M059J (cell line): ENCODE results near the gene EVC. TPM values are rescaled to one million over a fixed set of nuclear protein-coding genes. Genes with fewer than 3 reads are reported as not detected.
"Not testable (repeated sequence)": the region's sequence is repeated elsewhere in the genome, so short reads cannot be mapped to it uniquely, and the experiment has no call there.

Source experiments
- DNase-seq: peaks from one replicate; pipeline ENCODE4 v3.0.0-alpha.2; 2012; ENCODE audit warnings: low read depth
- total RNA-seq: library from RNA; depleted of rRNA; stranded (reverse); fragments of >200 nt; shearing (Covaris generic); gene quantifications from 2 replicates; pipeline ENCODE4 v1.2.3, GENCODE V29; 2014

The EVC gene
- total RNA-seq, 1 experiment from 2014 or later = 14.5 TPM

- DNase-seq = peak; percentile 70
Measured at GRCh38 chr4:5812506-5813229, 101.7 kb downstream of the EVC start.

- DNase-seq = no peak
Measured at GRCh38 chr4:5813882-5814255, 102.9 kb downstream of the EVC start.

- DNase-seq = no peak
Measured at GRCh38 chr4:5814421-5814820, 103.4 kb downstream of the EVC start.

- DNase-seq = no peak
Measured at GRCh38 chr4:5815641-5816040, 104.6 kb downstream of the EVC start.

GRCh38 chr4:5816101-5816500 is 105.1 kb downstream of the EVC start:
- DNase-seq = no peak

- DNase-seq = no peak
Measured at GRCh38 chr4:5816851-5817375, 105.9 kb downstream of the EVC start.

- no peak for DNase-seq
Measured at GRCh38 chr4:5821665-5822358, 110.8 kb downstream of the EVC start.

- DNase-seq = no peak
Measured at GRCh38 chr4:5822619-5823018, 111.6 kb downstream of the EVC start.

- DNase-seq = no peak
Measured at GRCh38 chr4:5823542-5824211, 112.7 kb downstream of the EVC start.

- DNase-seq = no peak
Measured at GRCh38 chr4:5824227-5824626, 113.2 kb downstream of the EVC start.

GRCh38 chr4:5824635-5825034 is 113.6 kb downstream of the EVC start:
- peak; percentile 36 for DNase-seq

- DNase-seq = no peak
Measured at GRCh38 chr4:5825321-5826041, 114.5 kb downstream of the EVC start.

- no peak for DNase-seq
Measured at GRCh38 chr4:5826437-5827107, 115.6 kb downstream of the EVC start.

- DNase-seq = peak; percentile 12
Measured at GRCh38 chr4:5827108-5828004, 116.4 kb downstream of the EVC start.

- DNase-seq = no peak
Measured at GRCh38 chr4:5828005-5828391, 117.0 kb downstream of the EVC start.

- DNase-seq = no peak
Measured at GRCh38 chr4:5836943-5837342, 125.9 kb downstream of the EVC start.

GRCh38 chr4:5837483-5837882 is 126.5 kb downstream of the EVC start:
- DNase-seq = not testable (repeated sequence)

- DNase-seq = no peak
Measured at GRCh38 chr4:5839332-5839731, 128.3 kb downstream of the EVC start.

GRCh38 chr4:5839751-5840674 is 129.0 kb downstream of the EVC start:
- DNase-seq = peak; percentile 34
